ENCODE results near the gene TEX13C.
"Not testable (repeated sequence)": the region's sequence is repeated elsewhere in the genome, so short reads cannot be mapped to it uniquely, and the experiment has no call there.

Gene TEX13C

GRCh38 chrX:125293850-125294780 is 25.6 kb upstream of the TEX13C start:
- no peak for TF ChIP-seq CTCF (IDR thresholded peaks at IDR 0.05; ENCODE audit: low read depth, low read length)
- H3K4me1 ChIP-seq, result no peaks in the 10 kb centered on the region
- no peaks in the 10 kb centered on the region for H3K9me3 ChIP-seq
- no peaks in the 10 kb centered on the region for H3K27me3 ChIP-seq
- no peak for DNase-seq
- H3K4me3 ChIP-seq (ENCODE audit: low read depth, low read length), result no peak overlapping the region
- no peaks in the 10 kb centered on the region for H3K36me3 ChIP-seq

- H3K9me3 ChIP-seq, result no peaks in the 10 kb centered on the region
- TF ChIP-seq CTCF (IDR thresholded peaks at IDR 0.05; ENCODE audit: low read depth, low read length), result no peak
- H3K27me3 ChIP-seq, result no peaks in the 10 kb centered on the region
- H3K4me3 ChIP-seq (ENCODE audit: low read depth, low read length), result no peak overlapping the region
- no peak for DNase-seq
- no peaks in the 10 kb centered on the region for H3K36me3 ChIP-seq
- no peaks in the 10 kb centered on the region for H3K4me1 ChIP-seq
Measured at GRCh38 chrX:125295337-125295736, 24.3 kb upstream of the TEX13C start.

- no peak for DNase-seq
- no peak for TF ChIP-seq CTCF (IDR thresholded peaks at IDR 0.05; ENCODE audit: low read depth, low read length)
- Histone ChIP-seq H3K4me1 (no peaks in the 10 kb centered on the region), H3K4me3 (ENCODE audit: low read depth, low read length) (no peak overlapping the region), H3K9me3 (no peaks in the 10 kb centered on the region), H3K36me3 (no peaks in the 10 kb centered on the region), H3K27me3 (no peaks in the 10 kb centered on the region)
Measured at GRCh38 chrX:125298871-125299270, 20.8 kb upstream of the TEX13C start.

- Histone ChIP-seq H3K9me3 (no peaks in the 10 kb centered on the region), H3K27me3 (no peaks in the 10 kb centered on the region), H3K4me1 (no peaks in the 10 kb centered on the region), H3K36me3 (no peaks in the 10 kb centered on the region), H3K4me3 (ENCODE audit: low read depth, low read length) (no peak overlapping the region)
- DNase-seq, result no peak
- no peak for TF ChIP-seq CTCF (IDR thresholded peaks at IDR 0.05; ENCODE audit: low read depth, low read length)
Measured at GRCh38 chrX:125306335-125306866, 13.3 kb upstream of the TEX13C start.

- no peaks in the 10 kb centered on the region for H3K36me3 ChIP-seq
- TF ChIP-seq CTCF (IDR thresholded peaks at IDR 0.05; ENCODE audit: low read depth, low read length), result no peak
- no peak overlapping the region for H3K4me3 ChIP-seq (ENCODE audit: low read depth, low read length)
- H3K9me3 ChIP-seq, result no peaks in the 10 kb centered on the region
- no peaks in the 10 kb centered on the region for H3K27me3 ChIP-seq
- DNase-seq, result no peak
- no peaks in the 10 kb centered on the region for H3K4me1 ChIP-seq
Measured at GRCh38 chrX:125308653-125309052, 11.0 kb upstream of the TEX13C start.

GRCh38 chrX:125319166-125319565 is 505 bp upstream of the TEX13C start:
- H3K4me1 ChIP-seq; H3K27me3 ChIP-seq; H3K9me3 ChIP-seq; DNase-seq; H3K36me3 ChIP-seq; H3K4me3 ChIP-seq (ENCODE audit: low read depth, low read length): not testable (repeated sequence)
